NCI-H2196 (cell line): ENCODE data around the gene LYST.
"Not testable (repeated sequence)": the region's sequence is repeated elsewhere in the genome, so short reads cannot be mapped to it uniquely, and the experiment has no call there.

Source experiments
- DNase-seq: peaks from one replicate; lab custom pipeline; 2025; ENCODE audit not compliant: unreplicated experiment; lab: John Stamatoyannopoulos, UW

LYST gene

DNA sequence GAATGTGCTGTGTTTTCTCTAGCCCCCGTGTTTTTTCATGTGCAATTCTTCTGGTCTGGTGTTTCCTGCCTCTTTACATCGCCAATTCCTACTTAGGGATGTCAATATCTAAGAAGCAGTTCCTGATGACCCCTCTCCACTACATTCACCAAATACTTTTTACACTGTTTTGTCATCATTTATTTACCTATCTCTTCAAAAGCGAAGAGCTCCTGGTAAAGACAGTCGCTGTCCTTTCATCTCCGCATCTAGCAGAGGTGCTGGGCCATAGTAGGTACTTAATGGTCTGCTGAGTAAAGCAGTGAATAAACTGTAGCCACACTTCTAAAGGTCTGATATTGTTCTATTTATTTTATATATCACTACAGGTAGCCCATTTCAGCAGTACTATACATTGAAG is 43.0 kb downstream of the LYST start:
- no peak for DNase-seq

DNA sequence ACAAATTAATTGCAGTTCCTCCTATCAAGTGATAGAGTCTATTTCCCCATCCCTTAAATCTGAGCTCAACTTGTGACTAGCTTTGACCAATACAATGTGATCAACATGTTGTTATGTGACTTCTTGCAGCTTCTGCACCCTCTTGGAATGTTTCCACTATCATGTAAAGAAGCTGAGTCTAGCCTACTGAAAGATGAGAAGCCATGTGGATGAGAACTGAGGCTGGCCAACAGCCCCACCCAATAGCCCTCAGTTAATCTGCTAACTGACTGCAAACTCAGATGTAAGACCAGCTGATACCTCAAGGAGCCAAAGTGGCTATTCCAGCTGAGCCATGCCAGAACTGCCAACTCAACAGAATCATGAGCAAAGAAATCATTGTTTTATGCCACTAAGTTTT is 44.0 kb downstream of the LYST start:
- DNase-seq: no peak

DNA sequence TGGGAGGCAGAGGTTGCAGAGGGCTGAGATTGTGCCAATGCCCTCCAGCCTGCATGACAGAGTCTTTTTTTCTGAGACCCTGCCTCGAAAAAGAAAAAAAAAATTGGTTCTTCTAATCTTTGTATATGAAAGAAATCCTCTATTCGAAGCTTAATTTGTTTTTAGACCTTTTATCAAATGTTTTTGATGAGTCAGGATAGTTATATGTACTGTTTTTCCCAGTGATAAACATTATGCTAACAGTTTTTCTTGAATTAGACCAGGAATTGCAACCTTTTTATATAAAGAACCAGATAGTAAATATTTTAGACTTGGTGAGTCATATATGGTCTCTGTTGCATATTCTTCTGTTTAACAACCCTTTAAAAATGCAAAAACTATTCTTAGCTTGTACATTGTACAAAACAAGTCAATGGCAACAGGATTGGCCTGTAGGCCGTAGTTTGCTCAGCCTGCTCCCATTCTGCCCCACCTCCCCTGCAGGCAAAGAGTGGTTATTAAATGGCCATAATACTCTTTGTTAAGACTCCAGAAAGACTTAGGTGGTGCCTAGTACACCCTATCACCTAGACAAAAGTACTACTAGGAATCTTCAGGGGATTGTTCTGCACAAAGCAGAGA is 45.2 kb downstream of the LYST start:
- DNase-seq: no peak

DNA sequence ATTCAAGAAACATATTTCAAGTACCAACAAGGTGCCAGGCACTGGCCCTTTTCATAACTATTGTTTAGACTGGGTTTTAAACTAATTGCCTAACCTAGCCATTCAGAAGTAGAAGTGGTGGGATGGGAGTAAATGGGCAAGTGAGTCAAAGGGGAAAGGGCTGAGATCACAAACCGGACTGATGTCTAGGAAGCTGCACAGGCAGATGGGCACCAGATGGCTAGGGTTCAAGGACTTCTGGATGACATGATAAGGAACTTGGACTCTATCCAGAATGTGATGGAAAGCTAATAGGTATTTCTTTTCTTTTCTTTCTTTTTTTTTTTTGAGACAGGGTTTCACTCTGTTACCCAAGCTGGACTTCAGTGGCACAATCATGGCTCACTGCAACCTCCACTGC is 46.6 kb downstream of the LYST start:
- DNase-seq: no peak

DNA sequence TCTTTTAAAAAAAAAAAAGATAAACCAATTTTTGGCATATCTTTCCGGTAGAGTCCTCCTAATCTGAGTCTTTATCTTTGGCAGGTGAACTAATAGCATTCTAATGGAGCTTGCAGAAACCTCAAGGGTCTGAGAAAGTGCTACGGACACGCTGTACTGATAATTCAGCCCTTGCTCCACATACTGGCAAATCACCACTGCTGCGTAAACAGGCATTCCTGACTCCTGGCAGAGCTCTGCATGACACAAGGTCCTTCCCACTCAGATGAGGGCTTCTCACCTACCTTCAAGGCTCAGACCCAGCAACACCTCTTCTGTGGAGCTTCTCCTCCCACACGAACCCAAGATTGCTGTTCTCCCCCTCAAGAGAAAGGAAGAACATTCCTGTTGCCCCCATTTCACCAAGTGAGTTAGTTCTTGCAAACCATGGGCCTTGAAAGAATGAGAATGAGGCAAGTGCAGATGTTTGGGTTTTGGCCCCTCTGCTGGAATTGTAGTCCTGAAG is 48.0 kb downstream of the LYST start:
- DNase-seq: no peak

DNA sequence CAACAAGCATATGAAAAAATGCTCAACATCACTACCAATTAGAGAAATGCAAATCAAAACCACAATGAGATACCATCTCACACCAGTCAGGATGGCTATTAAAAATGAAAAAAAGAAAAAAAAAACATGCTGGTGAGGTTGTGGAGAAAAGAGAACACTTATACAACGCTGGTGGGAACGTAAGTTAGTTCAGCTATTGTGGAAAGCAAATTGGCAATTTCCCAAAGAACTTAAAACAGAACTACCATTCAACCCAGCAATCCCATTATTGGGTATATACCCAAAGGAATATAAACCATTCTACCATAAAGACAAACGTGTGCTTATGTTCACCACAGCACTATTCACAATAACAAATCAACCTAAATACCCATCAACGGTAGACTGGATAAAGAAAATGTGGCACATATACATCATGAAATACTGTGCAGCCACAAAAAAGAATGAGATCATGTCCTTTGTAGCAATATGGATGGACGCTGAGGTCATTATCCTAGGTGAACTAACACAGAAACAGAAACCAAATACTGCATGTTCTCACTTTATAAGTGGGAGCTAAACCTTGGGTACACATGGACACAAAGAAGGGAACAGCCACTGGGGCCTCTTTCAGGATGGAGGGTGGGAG is 49.5 kb downstream of the LYST start:
- DNase-seq: no peak

DNA sequence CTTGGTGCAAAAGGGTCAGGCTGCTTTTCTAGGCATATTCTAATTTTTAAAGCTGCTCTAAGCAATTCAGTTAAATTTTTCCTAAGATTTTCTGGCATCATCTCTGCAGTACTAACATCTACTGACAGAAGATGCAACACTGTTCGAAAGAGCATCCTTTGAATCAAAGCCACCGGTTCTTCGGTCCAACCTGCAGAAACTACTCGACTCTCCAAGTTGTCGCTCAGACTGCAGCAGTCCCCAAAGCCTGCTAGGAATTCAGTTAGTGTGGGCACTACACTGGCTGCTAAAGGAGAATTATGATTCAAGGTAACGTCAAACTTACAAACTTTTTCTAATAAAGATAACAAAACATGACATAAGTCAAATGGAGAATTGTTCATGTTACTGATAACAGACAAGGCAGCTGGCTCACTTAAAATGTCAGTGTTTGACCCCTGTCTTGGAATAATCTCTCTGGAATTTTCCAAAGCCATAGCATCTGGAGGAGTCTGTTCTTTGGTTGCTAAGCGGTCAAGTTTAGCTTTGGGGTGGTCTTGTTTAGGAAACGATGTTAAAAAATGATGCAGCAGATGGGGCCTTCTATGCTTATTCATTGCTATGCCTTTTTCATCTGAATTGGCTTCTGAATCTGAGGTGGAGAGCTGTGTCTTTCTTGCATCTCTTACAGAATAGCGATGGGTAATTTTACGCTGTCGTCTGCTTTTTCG is 56.9 kb downstream of the LYST start:
- DNase-seq: no peak

DNA sequence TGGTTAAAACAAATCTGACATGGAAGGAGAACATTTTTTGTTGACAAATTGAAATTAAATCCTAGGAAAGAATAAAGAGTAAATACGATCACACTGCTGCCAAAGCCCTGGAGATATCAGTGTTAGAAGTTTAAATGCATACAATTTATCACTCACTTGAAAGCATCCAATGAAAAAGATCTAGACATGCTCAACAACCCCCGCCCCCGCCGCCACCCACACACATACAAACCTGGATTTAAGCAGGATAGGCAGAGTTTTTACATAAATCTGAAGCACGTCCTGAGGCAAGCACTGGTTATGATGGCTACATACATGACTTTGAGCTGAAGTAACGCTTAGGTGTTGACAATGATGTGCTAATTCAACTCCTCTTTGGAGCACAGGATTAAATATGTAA is 58.5 kb downstream of the LYST start:
- DNase-seq: no peak

DNA sequence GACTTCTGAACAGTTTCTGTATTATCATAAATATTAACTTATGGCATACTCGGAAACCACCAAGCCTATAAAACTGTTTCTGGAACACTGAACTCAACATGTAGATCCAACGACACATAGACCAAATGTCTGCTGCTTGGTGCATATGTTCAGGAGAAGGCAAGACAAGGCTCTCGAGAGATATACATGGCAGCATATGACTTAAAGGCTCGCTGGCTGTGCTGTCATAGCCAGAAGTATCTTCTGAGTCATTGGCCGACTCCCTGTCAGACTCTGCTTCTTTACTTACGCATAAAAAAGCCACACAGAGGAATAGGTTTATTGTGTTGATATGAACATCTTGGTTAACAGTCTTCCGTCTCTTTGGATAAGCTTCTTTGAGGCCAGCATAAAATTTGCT is 60.6 kb downstream of the LYST start:
- DNase-seq: no peak

DNA sequence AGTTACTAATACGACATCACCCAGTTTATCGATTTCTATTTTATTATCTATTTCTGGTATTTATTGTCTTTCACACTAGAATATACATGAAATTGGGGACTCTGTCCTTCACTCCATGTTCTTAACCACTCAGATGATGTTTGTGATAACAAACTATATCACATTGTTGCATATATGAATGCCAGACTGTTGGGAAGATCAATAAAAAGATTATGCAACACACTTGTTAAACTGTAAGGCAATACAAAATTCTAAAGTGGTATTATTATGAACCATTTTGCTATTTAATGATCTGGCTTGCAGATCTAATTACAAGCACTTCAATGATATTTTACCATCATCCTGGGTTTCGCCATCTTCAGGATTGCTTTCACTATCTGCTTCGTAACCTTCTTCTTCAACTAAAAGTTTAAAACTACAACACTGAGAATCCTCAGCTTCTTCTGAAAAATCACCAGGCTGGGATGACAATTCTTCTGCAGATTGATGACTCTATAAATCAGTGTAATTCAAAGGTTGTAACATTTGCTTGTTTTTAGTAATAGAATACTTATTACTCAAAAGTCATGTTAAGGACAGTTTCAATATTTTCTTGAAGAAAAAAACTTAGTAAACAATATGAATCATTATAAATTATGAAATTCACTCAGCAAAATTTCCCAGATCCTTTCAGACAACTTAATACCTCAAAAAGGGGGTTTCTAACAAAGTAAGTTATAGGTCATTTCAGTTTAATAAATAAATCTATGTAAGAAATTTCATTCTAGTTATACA is 63.9 kb downstream of the LYST start:
- no peak for DNase-seq

DNA sequence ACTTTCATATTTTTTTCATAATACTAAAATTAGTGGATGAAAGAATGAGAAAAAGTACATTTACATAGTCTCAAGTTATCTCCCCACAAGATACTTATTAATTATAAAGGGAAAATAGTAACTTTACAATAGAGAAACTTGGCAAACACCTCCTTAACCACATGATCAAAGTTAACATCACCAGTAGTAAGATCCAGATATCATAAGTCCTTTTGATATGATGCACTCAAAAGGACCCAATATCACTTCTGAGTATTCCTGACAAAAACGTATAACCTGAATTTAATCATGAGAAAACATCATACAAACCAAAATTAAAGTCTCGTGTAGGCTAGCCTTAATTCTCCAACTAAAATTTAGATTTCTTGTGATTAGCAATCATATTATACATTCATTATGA is 67.4 kb downstream of the LYST start:
- no peak for DNase-seq

DNA sequence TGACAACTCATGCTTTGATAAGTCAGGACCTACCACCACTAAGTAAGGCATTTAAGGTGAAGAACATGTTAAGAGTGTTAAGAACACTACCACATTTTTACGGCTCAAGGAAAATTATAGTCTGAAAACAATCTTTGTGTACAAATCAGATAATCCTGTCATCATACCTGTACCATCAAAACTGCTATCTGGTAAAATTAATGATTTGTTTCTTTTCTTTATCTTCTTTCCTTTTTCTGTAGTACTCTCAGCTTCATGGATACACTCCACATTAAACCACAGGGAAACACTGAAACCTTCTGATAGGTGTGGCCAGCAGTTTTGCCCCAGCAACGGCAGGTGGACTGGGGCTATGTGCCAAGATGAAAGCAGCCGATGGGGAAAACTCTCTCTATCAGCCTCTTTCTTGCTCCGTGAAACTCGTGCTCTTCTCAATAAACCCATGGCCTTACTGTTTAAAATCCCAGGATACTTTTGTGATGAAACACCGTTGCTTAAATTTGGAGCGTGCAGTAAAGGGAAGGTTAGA is 75.1 kb downstream of the LYST start:
- no peak for DNase-seq

DNA sequence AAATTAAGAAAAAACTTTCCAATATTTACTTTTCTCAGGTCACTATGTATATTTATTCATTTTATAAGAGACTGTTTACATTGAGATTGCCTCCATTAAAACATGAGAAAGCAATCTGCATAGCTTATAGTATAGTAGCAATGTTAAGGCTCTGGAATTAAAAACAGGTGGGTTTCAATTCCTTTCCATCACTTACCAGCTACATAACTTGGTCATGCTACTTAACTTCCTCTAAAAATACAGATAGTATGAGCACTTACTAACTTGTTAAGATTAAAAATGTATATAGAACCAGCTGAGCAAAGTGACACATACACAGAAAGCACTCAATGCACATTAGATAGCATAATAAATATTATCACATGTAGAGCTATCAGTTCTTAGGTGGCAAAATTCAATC is 76.6 kb downstream of the LYST start:
- no peak for DNase-seq

DNA sequence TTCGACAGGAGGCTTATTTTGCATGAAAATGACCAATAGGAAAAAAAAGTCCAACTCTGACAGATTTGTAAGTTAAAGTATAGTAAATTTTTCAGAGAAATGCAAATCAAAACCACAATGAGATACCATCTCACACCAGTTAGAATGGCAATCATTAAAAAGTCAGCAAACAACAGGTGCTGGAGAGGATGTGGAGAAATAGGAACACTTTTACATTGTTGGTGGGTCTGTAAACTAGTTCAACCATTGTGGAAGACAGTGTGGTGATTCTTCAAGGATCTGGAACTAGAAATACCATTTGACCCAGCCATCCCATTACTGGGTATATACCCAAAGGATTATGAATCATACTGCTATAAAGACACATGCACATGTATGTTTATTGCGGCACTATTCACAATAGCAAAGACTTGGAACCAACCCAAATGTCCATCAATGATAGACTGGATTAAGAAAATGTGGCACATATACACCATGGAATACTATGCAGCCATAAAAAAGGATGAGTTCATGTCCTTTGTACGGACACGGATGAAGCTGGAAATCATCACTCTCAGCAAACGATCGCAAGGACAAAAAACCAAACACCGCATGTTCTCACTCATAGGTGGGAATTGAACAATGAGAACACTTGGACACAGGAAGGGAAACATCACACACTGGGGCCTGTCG is 80.3 kb downstream of the LYST start:
- DNase-seq: not testable (repeated sequence)

DNA sequence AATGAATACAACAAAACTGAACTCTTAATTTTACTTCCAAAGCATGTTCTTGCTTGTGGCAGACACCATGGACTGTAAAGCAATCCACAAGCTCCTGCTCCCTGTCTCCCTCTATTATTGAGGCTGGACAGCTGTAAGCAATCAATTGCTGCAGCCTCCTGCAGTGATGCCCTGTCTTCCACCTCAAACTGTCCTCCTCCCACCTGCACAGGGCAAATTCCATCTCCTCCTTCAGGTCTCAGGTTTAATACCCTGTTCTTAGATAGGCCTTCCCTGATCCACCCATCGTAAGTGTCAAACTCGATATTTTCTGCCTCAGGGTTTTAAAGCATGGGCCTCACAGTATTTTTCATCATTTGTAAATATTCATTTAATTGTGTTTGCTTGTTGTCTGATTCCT is 81.8 kb downstream of the LYST start:
- no peak for DNase-seq

DNA sequence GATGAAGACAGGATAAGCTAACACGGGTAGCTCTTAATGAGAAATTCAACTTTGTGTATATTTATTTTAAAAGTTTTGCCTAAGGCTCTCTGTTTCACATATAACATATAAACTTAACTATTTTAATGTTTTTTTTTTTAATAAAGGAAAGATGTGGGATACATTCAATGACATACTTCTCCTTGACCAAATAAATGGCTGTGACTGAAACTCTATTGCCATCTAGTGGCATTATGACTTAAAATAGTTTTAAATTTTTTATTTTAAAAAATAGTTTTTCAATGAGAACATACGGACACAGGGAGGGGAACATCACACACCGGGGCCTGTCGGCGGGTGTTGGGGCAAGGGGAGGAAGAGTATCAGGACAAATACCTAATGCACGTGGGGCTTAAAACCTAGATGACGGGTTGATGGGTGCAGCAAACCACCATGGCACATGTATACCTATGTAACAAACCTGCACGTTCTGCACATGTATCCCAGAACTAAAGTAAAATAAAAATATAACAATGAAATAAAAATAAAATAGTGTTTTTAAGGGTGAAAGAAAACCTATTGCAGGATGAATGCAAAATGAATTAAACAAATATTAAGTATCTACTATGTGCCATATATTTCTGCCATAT is 83.4 kb downstream of the LYST start:
- peak; percentile 16 for DNase-seq

DNA sequence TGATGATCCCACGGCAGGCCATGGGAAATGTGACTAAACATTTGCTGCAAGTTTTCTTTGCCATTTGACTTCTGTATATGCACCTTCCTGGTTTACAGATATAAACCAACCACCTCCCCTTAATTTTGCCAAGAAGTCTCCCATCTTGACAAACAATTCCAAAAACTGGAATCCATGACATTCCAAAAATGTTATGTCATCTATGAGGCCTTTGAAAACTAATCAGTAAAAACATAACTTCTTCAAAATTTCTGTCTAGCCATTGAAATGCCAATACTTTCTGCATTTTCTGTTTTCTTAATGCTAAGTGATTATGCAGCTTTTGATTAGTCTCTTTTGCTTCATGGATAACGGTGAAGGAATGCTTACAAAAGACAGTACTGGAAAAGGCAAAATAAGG is 84.1 kb downstream of the LYST start:
- DNase-seq: no peak

DNA sequence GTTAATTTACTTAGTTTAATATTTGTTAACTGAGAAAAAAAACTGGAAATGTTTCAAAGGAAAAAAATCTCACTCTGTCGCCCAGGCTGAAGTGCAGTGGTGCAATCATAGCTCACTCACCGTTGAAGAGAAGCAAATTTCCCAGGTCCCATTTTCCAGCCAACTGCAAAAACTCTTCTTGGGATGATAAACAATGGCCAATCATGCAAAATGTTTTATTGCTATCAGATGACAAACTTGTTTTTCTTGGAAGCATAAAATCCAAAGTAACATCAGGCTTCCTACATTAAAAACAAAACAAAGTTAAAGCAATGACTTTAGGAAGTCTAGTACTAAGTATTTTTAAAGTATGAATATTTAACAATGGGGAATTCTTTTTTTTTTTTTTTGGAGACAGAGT is 84.9 kb downstream of the LYST start:
- no peak for DNase-seq

DNA sequence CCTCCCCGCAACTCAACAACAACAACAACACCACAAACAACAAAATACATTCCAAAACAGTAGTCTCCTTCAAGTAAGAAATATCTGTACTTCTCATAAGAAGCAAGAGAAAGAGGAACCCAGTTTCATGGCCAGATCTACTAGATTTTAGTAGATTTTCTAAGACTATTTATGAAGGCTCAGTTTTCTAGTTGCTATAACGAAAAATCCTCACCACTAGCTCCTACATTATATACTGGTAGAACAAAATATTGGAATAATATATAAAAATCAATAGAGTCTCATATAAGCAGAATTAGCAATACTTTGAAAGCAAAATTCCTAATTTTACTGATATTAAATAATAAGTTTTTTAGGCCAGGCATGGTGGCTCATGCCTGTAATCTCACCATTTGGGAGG is 86.9 kb downstream of the LYST start:
- DNase-seq: no peak

DNA sequence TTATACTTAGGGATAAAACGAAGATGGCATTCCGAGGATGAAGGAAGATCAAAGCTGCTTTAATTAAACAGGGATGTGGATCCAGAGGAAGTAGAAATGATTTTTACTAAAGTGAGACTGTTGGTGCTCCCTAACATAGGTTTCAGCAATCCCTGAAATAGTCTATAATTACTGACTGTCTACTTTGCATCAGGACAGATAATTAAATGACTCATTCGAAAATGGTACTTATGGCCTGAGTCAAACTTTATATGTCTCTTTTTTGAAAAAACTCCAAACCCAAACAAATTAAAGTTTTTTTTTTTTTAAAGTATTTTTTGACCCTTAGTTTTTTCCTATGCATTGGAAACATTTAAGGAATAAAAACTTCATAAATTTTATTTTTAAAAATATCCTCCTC is 90.3 kb downstream of the LYST start:
- DNase-seq: no peak
